ENCODE data around the gene CCDC47. TPM values are rescaled to one million over a fixed set of nuclear protein-coding genes. Genes with fewer than 3 reads are reported as not detected.

CCDC47 gene
- total and polyA plus RNA-seq, 2 of the 13 experiments (the other 11 are each of a cell fraction or from before 2014, with no cell fraction given), result 59.3 to 99.5 TPM

GRCh38 chr17:63774141-63774968 lies 958 bp upstream of the CCDC47 start, which contains the start of gene DDX42 (continued):
- TF ChIP-seq PCBP2 (optimal IDR thresholded peaks at IDR 0.05; ENCODE audit: low read depth, low read length, poor library complexity, severe bottlenecking) (no peak), RAD21 (CRISPR knock-in tag; IDR thresholded peaks at IDR 0.05) (no peak), EEA1 (CRISPR knock-in tag; IDR thresholded peaks at IDR 0.05; ENCODE audit: borderline replicate concordance) (peak; percentile 47), ZNF317 (CRISPR knock-in tag; IDR thresholded peaks at IDR 0.05) (no peak), TOPORS (CRISPR knock-in tag; IDR thresholded peaks at IDR 0.05) (peak; percentile 73), ZNF704 (CRISPR knock-in tag; IDR thresholded peaks at IDR 0.05; ENCODE audit: borderline replicate concordance) (no peak), ZBTB25 (CRISPR knock-in tag; IDR thresholded peaks at IDR 0.05) (no peak), ZFP82 (CRISPR knock-in tag; IDR thresholded peaks at IDR 0.05; ENCODE audit: borderline replicate concordance) (no peak), BCL6 (CRISPR knock-in tag; IDR thresholded peaks at IDR 0.05) (0 out of 2 replicates have a peak, but pooled peaks have one; percentile 8), ZNF121 (CRISPR knock-in tag; IDR thresholded peaks at IDR 0.05) (no peak), RXRB (CRISPR knock-in tag; IDR thresholded peaks at IDR 0.05; ENCODE audit: borderline replicate concordance) (no peak), ZFP37 (CRISPR knock-in tag; IDR thresholded peaks at IDR 0.05; ENCODE audit: borderline replicate concordance) (no peak), DMTF1 (CRISPR knock-in tag; IDR thresholded peaks at IDR 0.05) (no peak), ZNF687 (CRISPR knock-in tag; IDR thresholded peaks at IDR 0.05) (peak; percentile 11), ZMAT3 (CRISPR knock-in tag; conservative IDR thresholded peaks at IDR 0.05) (no peak), REL (CRISPR knock-in tag; conservative IDR thresholded peaks at IDR 0.05) (peak; percentile 56), E2F5 (CRISPR knock-in tag; conservative IDR thresholded peaks at IDR 0.05) (0 out of 2 replicates have a peak, but pooled peaks have one; percentile 31), ZFP90 (CRISPR knock-in tag; IDR thresholded peaks at IDR 0.05; ENCODE audit: borderline replicate concordance) (0 out of 2 replicates have a peak, but pooled peaks have one; percentile 12)
